NCI-H1694 (cell line): ENCODE measurements around the gene PDE4D.

Source experiments
- DNase-seq: peaks from one replicate; lab custom pipeline; 2025; lab: John Stamatoyannopoulos, UW

The PDE4D gene

DNA sequence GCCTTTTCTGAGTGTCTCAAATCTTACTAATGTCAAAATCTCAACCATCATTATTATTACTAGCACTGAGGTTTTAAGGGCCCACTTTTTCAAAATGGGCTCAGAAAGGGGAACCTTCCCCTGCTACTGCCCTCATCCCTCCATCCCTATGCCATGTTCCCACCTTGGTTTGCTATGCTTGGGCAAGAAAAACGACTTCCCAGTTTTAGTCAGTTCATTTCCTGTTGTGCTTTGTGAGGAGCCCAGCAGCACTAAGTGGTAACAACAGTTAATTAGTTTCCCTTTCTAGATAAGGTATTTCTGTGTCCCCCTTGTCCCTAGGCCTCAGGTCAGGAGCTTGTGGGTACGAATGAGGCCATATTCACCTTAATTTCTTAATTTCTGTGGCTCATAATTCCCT is 715.5 kb downstream of the PDE4D start:
- DNase-seq: no peak

DNA sequence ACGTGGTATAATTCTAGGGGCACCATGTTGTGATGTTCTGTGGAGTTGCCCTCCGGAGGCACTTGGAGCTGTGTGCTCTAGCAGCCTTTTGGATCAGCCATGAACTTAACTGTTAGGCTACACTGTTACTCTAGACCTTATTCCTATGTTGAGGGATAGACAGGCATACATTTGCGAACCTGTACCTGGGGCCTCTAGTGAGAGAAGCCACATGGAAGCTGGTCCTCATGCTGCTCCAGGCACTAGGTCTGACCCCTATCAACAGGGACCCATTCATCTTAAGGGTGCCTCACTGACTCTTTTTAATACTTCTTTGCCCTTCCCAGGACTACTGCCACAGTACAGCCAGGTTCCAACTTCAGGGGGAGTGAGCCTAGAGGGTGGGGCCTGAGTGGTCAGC is 715.9 kb downstream of the PDE4D start:
- DNase-seq: no peak

GRCh38 chr5:59174248-59174844 is 719.2 kb downstream of the PDE4D start:
- peak; percentile 25 for DNase-seq

DNA sequence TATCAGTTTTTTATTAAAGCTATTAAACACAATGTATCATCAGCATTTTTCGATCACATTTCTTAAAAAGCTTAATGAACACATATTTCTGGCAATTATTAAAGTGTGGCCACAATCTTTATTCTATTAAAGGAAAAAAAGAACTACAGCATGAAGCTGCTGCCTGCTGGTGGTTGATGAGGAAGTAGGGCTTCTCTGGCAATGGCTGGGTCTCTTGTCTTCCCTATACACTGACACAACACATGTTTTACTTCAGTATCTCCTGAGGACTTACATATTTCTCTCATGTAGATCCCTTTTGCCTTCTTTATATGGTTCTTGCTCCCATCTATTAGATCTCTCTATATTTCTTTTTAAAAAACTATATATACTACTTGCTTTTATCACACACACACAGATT is 719.9 kb downstream of the PDE4D start:
- no peak for DNase-seq

DNA sequence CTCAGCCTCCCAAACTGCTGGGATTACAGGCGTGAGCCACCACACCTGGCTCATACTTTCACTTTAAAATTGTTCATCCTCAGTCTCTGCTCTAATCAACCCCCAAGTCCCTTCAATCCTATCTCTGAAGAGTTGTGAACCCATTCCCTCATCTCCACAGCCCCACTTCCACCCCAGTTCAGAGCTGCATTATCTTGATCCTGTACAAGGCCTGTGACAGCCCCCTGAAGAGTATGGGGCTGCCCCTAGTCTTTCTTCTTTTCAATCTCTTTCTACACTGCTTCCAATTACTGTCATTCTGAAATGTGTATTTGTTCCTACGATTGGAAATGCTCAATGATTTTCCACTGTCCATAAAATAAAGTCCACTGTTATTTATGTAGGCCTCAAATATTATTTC is 722.4 kb downstream of the PDE4D start:
- DNase-seq: no peak

DNA sequence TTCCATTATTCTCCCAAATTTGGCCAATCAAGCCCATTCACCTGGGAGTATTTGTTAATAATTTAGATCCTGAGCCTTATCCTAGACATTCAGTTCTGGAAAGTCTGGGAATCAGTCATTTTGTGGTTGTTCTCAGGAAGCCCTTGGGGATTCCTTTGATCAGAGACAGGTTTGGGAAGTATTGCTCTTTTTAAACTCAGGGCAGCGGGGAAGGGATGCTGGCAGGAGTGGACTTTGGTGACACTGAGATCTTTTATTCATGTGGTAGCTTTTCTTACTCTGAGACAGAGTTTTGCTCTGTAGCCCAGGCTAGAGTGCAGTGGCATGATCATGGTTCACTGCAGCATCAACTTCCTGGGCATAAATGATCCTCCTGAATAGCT is 723.8 kb downstream of the PDE4D start:
- no peak for DNase-seq

GRCh38 chr5:59169081-59169767 is 724.3 kb downstream of the PDE4D start:
- no peak for DNase-seq

DNA sequence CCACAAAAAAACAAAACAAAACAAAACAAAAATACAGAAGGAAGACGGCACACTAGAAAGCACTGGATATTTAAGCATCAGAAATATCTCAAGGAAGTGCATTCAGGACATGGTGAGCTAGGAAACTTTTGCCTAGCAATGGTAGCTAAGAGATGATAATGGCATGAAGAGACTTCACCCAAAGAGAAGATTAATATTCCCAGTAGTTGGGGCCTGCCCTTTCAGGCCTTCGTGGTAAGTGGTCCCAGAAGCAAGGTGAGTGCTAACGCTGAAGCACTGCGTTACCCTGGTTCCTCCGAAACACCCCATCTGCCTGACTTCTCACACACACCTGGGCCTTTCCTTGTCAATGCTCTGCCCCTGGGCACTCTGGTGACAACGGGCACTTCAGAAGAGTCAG is 725.5 kb downstream of the PDE4D start:
- no peak for DNase-seq

- no peak for DNase-seq
These were observed 729.3 kb downstream of the PDE4D start for GRCh38 chr5:59164041-59164830.

DNA sequence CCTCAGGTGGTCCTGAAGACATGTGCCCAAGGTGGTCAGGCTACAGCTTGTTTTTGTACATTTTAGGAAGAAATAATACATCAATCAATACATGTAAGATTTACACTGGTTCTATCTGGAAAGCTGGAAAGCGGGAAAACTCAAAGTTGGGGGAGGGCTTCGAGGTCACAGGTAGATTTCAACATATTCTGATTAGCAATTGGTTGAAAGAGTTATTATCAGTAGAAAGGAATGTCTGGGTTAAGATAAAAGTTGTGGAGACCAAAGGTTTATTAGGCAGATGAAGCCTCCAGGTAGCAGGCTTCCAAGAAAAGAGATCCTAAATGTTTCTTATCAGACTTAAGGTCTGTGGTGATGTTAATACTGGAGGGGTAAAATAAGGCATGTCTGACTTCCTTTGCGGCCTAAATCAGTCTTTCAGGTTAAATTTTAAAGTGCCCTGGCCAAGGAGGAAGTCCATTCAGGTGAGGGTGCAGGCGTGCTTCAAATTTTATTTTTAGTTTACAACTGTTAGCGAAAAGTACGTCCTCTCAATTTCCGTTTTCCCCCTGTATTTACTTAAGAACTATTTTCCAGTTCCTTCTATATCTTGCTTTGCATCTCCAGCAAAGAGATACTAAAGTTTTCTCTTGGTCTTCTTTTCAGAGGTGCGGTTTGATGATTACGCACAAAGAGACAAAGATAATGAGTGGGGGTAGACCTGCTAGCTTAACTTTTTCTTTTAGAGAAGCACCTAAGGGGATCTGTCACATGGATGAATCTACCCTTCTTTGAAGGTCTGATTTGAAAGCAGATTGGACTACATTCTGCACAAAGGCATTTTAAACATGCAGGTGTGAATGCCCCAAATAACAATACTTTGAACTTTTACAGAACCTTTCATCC is 732.1 kb downstream of the PDE4D start:
- DNase-seq: no peak

GRCh38 chr5:59158637-59159391 is 734.7 kb downstream of the PDE4D start:
- no peak for DNase-seq

GRCh38 chr5:59158165-59158564 is 735.4 kb downstream of the PDE4D start:
- DNase-seq: no peak

DNA sequence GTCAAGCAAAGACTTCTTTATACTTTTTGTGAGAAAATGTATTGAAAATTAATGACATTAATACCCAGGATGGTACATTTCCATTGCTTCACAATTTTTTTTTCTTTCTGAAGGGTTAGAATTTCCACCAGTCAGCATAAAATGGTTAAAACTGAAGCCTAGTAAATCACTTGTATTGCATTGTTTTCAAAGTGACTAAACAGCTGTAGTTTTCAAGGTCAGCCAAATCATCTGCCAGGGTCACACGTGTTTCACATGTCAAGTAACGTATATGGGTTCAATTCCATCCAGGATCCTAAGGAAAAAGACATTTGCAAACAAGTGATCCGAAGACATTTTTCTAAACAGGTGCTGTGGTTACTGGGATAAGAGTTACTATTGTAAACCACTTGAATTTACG is 736.5 kb downstream of the PDE4D start:
- no peak for DNase-seq

DNA sequence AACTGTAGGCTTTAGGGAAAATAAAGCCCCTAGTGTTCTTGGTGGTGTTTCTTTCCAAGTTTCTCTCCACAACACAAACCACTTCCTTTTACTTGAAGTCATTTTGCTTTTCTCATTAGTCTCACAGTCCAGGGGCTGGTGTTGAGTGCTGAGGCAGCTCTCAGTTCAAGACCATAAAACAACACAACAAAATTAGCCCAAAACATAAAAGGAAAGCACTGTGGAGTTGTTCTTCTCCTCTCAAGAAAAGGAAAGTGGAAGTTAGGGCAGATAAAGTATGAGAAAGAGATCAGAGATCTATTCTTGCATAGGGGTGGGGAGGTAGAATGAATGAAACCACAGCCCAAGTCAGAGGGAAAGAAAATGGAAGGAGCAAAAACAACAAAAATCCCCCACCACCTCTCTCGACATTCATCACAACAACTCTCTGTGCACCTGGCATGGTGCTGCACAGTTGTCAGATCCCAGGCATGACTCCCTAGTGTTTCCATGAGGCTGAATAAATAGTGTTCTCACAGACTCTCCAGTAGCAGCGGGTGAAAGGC is 740.8 kb downstream of the PDE4D start:
- DNase-seq: no peak

GRCh38 chr5:59151162-59151889 is 742.2 kb downstream of the PDE4D start:
- no peak for DNase-seq

GRCh38 chr5:59149827-59150226 is 743.7 kb downstream of the PDE4D start:
- DNase-seq: no peak

GRCh38 chr5:59149271-59149670 is 744.3 kb downstream of the PDE4D start:
- DNase-seq: no peak

DNA sequence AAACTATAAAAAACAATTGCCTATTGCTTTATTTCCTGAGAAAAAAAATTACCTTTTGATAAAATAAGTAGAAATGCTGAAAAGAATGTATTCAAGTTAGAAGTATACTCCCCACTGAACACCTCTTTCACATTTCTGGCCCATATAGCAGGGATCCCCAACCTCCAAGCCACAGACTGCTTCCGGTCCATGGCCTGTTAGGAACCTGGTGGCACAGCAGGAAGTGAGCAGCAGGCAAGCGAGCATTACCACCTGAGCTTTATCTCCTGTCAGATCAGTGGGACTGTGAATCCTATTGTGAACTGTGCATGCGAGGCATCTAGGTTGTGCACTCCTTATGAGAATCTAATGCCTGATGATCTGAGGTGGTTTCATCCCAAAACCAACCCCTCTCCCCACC is 746.8 kb downstream of the PDE4D start:
- no peak for DNase-seq

- DNase-seq: no peak
These were observed 749.6 kb downstream of the PDE4D start for GRCh38 chr5:59143926-59144333.

- no peak for DNase-seq
These were observed 750.6 kb downstream of the PDE4D start for GRCh38 chr5:59142927-59143326.

DNA sequence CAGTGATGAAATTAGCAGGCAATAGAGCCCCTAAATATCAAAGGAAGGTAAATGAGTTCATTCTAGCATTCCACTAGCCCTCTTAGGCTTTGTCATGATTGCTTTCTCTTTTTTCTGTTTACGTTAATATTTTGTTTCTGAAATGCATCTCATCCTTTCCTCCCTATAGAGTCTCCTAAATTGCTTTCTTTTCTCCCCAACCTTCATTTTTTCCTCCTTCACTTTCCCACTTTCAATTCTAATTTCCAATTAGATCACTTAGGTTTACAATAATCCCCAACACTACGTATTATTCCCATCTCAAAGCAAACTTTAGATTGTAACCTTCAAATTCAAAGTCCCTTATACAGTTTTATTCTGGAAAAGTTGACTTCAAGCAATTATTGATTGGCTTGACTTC is 751.4 kb downstream of the PDE4D start:
- DNase-seq: no peak
